NOMO-1 (cell line): ENCODE results near the gene SMIM23.

Experiments used
- DNase-seq, 2 experiments: peaks; one replicate each; lab custom pipeline; 2025; ENCODE audit not compliant: unreplicated experiment in 2 of 2; lab: John Stamatoyannopoulos, UW

The SMIM23 gene

DNA sequence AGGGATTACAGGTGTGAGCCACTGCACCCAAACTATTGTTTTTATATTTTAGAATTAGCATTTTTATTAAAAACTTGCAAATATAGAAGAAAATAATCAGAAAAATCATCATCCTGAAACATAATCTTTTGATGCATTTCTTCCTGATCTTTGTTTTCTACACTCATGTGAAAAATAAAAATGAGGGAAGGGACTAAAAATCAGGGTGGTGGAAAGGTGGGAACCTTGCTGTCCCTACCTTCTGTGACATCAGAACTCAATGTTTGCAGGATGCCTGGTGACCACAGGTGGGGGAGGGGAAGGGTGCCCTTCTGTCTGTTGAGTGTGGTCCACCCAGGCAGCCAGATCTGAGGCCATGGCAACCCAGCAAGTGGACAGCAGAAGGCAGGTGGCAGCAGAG, at the start of gene SMIM23:
SMIM23 (plus strand) TSS at position 301 of the 400 bp plus-strand sequence; CDS start at position 356, 55 bp downstream.
- DNase-seq: no peak

DNA sequence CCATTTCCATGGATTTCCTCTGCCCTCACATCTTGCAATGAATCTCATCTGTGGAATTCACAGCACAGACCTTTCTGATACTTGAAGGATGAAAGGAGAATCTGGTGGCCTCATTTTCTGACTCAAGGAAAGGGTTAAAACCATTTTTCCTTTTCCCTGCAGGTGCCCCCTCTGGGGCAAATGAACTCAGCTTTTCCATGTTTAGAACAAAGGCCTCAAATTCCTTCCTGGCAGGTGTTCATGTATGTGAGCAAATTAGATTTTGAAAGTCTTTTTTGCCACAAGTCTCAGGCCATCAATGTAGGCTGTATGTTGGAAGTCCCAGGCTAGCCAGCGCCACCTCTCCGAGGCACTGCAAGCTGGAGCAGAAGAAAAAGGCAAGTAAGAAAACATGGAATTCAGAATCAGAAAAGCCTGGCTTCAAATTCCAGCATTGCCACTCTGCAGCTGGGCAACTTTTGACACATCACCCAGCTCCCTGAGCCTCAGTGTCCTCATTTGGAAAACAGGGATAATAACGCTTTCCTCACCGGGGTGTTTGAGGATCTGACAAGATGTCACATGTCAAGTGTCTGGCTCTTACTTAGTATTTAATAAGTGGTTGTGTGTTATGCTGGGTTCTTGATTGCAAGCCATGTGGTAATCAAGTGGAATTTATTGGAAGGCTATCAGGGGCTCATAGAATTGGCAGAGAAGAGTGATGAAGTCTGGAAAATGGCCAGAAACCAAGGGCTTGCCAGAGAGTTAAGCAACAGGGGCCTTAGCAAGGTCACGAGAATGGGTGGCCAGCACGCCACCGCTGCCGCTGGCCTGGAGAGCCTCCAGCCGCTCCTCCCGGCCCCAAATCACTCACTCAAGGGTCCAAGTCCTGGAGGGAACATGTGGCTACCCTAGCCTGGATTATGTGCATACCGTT, 48.4 kb upstream of the SMIM23 start:
- no peak for DNase-seq

DNA sequence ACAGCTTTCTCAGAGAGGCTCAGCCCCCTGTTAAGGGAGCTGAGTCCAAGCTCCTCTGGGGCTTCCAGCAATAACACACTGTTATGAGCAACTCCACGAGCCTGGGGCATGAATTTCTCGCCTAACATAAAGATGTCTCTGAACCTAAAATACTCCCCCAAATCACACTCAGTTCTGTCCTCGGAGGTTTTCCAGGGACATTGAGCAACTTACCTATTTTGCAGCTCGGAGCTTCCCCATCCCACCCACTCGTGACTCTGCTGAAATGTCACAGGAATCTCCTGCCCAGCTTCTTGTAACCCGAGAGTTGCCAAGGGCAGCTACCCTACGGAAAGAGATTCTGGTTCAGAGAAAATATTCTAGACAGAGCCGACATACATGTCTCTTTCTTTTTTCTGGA, 47.1 kb upstream of the SMIM23 start:
- no peak for DNase-seq

DNA sequence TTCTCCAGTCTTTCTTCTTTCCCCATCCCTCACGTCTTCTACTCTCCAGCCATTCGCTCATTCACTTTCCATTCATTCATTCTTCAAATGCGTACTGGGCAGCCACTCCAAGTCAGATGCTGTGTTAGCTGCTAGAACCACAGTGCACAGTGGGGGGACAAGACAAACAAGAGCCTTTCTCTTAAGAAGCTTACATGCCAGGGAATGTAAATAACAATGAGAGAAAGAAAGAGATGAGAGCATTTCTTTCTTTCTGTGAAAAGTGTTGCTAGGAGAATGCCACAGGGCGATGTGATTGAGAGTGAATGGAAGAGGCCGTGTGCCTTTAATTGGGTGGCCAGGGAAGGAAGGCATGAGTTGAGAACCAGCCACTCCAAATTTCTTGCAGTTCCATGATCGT, 46.3 kb upstream of the SMIM23 start:
- no peak for DNase-seq

DNA sequence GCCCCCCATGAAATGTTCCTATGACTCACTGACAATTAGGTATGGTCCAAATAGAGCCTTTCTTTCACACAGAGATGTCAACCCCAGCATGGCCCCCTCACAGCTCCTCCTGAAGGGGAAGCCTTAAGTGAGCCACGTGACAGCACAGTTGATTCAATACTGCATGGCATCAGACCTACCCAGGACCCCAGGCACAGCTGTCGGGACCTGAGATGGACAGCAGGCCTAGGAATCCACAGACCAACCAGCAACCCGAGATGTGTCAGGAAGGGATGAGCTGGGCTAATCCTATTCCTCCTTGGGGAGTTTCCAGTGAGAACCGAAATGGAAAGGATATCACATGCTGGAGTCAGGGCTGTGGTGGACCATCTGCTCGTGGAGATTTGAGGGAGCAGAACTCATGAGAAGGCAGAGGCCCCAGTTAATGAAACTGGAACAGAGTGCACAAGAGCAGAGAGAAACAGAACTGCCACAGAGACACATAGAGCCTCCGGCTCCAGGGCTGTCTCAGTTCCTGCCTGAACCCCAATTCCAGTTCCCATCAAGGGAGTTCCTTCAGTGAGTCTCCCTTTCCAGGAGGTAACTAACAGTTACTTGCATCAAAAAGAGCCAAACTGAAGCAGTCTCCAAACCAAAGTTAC, 42.1 kb upstream of the SMIM23 start:
- no peak for DNase-seq

DNA sequence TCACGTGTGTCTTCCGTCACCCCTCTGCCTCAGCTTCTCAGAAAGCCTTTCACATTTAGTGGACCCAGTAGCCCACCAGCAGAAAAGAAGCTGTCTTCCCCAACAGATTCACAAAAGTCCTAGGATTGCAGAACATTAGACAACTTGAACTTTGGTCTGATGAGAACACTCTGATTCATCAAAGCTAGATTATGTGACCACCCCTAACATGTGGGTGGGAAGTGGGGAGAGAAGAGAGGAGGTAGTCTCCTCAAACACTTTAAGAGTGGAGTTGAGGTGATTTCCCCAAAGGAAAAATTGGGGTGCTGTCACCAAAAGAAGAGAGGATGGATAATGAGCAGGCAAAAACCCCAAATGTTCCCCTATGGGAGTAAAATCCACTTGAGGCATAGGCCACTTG, 41.4 kb upstream of the SMIM23 start:
- DNase-seq: no peak

DNA sequence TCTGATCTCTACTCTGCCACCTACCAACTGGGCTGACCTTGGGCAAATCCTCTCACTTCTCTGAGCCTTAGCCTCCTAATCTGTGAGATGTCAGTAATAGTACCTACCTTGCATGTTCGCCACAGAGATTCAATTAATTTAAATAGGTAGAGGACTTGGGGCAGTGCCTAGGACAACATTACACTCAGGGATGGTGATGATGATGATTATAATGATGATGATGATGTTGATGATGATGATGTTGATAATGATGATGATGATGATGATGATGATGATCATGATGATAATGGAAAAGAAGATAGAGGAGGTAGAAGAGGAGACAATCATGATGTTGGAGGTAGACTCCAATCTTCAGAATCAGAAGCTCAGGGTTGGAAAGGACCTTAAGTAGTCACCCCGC, 40.7 kb upstream of the SMIM23 start:
- DNase-seq: no peak

DNA sequence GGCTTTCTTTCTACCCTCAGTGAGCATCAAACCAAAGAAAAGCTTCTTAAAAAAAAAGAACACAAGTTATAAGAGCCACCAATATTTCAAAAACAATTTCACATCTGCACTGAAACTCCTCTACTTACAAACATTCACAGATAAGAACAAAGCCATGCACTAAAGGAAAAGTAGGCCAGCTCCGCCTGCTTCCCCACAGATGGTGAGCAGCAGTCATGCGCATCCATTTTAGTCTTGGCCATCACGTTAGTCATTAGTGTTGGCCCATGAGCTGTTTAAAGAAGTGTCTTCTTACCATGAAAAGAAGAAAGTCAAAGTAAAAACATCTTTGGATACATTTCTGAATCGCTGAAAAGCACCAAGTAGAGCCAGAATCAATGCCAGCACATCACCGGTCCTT, 40.0 kb upstream of the SMIM23 start:
- no peak for DNase-seq

DNA sequence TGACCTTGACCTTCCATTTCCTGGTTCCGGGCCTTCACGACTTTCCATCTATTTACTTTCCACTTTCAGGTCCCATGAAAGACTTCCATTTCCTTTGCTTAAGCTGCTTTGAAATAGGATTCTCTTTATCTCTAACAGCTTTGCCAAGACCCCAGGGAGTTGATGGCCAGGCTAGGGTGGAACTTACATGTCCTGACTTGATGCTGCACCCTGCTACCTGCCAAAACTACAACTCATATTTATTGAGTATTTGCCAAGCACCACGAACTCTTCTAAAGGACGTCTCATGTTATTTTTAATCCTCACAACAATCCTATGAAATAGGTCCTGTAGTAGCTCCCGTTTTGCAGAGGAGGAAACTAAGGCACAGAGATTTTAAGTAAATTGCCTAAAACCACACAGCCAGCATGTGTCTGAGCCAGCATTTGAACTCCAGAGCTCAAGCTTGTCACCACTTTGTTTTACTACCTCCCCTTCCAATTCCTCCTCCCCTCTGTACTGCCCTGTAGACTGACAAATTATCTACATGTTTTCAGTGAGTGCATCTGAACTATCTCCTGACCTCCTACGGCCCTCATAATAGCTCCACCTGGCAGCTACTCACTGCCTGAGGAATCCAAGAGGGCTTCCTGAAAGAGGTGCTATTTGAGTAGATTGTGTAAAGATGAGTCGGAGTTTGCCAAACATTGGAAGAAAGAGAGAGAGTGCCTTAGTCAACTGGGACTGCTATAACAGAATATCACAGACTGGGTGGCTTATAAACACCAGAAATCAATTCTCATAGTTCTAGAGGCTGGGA, 38.4 kb upstream of the SMIM23 start:
- no peak for DNase-seq

DNA sequence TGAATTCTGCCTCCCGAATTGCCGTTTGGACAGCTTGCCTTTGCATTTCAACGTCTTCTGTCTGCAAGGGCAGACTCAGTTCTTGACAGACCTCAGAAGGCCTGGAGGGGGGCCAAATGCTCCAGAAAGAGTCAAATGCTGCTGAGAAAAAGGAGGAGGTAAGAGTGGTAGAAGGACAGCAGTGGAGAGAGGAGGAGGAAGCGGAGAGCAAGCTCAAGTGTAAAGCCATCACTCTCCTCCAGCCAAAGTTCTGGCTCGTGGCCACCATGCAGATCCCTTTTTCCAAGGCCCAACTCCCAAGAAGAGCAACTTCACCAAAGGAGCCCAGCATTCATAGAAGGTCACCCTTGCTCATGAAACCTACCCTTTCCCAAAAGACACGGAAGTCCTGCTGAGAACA, 36.9 kb upstream of the SMIM23 start:
- DNase-seq: no peak

DNA sequence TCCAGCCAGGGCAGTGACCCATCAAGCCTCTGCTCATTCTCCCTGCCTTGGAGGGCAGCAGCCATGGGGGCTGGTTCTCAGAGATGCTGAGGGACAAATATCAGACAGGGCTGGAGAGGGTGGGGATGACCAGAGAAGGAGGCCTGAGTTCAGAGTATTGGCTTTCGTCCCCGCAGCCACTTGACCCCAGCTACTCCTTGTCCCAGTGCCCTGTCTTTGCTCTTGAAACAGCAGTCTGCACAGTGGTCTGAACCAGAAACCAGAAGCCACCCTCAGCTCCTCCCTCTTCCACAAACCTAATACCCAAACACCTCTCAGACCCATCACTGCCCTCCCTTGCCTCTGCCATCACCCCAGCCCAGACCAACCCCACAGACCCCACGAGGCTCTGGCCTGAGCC, 36.3 kb upstream of the SMIM23 start:
- DNase-seq: no peak

DNA sequence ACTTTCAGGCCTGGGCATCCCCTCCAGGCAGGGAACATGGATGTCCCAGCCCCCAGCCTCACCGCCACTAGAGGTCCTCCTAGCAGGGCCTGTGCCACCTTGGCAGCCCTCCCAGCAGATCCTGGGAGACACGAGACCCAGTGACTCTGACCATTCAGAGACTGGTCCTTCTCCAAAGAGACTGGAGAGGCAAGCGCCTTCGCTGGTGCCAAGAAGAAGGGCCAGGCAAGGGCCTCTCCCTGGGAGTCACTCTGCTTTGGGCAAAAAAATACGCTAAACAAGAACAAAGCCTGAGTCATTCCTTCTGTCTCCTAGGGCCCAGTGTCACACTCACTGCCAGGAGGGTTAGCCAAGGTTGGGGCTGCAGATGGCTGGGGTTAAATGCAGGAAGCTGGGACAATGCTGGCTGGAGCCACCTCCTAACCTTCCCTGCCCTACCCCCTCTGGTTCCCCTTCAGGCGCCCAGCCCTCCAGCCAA, 35.3 kb upstream of the SMIM23 start:
- no peak for DNase-seq

DNA sequence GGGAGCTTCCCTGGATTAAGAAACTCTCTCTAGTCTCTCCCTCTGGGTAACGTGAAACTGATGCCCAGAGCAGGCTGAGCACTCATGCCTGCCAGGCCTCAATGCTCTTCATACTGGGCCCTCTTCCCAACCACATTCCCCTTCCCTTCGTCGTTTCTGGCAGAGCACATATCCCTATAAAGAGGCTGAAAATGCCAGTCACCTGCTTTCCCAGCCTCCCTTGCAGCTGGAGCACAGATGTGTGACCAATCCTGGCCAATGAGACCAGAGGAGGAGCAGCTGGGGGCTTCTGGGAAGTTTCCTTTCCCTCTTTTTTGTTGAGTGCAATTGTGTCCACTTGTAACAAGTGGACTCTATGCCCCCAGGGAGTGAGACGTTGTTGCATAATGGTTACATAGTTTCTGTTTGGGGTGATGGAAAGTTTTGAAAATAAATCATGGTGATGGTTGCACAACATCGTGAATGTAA, 30.2 kb upstream of the SMIM23 start:
- DNase-seq: no peak

DNA sequence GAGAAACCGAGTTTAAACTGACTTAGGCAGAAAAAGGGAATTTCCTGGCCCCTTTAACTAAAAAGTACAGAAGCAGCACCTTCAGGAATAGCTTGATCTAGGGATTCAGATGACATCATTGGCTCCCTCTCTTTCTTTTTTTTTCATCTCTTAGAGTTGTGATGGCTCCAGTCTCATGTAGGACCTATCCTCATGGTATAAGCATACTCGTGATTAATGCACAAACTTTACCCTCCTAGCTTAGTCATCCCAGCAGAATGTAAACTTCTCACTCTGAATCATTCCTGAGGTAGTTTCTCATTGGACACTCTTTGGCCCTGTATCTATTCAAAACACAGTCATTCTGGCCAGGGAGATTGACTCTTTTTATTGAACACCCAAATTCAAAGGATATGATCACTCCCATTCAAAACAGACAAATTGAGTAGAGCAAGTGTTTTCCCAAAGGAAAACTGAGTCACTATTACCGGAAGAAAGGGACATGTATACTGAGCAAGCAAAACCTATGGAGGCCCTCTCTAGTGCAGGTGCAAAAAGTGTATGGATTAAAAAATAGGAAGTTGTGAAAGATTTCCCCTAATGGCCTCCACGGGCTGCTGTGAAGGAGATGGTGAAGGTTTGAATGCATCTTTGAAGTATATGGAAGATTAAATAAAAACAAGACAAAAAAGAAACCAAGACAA, 27.6 kb upstream of the SMIM23 start:
- DNase-seq: no peak

DNA sequence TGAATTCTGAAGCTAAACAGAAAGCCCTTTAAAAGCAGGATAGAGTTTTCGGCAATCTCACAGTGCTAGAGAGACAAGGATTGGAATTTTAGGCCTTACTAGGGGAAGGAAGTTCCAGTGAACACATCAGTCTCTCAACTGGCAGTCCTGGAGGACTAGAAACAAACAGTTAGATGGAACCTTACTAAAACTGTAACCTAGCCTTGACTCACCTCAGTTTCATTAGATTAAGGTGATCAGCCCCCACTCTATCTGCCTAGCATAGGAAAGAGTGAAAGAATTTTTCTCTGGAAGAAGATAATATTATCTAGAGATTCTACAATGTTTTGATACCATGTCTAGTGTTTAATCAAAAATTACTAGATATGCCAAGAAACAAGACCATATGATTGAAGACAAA, 25.8 kb upstream of the SMIM23 start:
- no peak for DNase-seq

DNA sequence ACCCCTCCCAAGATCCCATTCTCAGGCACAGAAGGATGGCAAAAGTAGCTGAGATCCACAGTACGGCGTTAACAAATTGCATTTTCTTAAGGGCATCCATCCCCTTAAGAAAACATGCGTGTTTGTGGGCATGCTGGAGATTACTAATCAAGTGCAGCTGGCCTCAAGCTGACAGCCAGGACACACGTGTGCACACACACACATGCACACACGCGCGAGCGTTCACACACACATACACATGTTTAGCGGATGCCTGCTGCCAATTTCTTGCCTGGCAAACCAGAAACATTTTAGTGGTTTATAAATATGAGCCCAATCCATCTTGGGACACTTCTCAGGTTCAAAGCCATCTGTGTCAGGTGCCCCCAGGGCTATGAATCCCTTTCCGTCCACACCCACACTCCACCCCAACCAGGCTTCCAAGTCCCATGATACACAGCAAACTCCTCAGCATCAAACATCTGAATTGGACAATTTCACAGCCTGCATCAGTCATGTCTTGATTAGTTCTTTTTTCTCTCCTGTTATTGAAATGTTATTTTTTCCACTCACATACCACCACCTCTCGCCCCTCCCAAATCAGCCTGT, 23.5 kb upstream of the SMIM23 start:
- DNase-seq: no peak

DNA sequence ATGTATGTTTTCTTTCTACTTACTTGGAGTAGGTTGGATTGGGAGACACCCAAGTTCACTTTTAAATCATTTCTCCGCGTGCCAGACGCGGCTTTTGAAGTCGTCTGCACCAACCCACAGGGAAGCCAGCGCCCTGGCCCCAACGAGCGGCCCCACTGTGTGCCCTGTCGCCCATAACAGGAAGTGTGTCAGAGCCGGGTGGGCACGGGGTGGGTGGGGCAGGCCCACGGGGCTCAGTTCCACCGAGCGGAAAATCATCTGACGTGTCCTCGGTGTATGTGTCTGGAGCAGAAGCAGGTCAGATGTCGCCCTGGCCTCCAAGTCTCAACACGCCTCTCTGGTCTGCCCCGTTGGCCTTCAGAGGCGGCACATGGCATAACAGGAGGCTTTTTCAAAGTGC, 22.7 kb upstream of the SMIM23 start:
- DNase-seq: no peak

DNA sequence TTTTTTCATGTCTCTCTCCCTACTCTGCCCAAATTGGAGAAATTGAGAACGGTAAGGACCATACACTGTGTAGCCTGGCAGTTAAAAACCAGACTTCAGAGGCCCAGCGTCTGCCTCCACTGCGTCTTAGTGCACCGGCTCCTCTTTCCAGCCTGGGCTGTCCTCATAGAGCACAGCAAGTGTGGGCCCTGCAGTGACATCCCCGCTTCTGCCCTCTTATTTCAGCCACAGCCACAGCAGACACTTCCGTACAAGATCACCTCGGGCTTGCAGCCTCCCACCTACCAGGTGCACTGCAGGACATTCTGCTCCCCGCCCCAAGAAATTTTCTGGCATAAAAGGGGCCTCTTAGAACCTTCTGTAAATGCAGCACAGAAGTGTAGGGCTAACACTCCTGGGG, 21.4 kb upstream of the SMIM23 start:
- DNase-seq: no peak

DNA sequence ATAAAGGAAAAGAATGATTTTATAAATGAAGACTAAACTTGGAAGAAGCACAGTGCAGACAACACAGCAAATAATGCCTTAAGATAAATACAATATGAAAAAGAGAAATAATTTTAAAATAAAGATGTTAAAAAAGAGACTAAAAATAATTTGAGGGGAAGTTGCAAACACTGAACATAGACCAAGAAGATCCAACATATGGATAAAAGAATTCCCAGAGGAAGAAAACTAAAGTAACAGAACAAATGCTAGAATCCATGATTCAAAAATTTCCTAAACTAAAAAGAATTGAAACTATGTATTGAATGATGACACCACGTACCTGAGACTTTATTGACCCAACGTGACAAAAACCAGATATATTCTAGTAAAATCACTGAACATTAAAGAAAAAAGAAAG, 18.7 kb upstream of the SMIM23 start:
- DNase-seq: no peak

DNA sequence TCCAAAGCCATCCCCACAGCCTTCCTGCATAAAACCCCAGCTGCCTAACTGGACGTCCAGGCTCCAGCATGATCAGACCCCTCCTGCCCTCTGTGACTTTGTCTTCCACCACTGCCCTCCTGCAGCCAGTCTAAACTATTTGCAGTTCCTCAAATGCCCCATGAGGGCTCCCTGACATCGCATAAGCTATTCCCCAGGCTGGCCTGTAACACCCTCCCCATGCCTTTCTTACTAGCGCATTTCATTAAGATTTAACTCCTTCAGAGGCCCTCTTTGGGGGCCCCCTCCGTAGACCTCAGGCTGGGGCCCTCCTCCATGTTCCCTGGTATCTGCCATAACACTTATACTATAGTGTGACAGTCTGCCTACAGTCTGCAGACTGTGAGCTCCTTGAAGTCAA, 15.5 kb upstream of the SMIM23 start:
- no peak for DNase-seq
